ENCODE data around the gene HOATZ.

HOATZ gene

GRCh38 chr11:111569476-111569875 lies 54.9 kb downstream of the HOATZ start:
- Histone ChIP-seq H3K9me3 (ENCODE audit: insufficient read depth, low read length) (no peaks in the 10 kb centered on the region), H3K27me3 (ENCODE audit: low read depth, low read length) (0 out of 2 replicates have a peak, but pooled peaks cover 6% of the 10 kb centered on the region), H3K27ac (ENCODE audit: low read length) (no peak overlapping the region), H3K4me3 (ENCODE audit: low read length) (no peak overlapping the region), H3K4me2 (ENCODE audit: low read length) (no peak overlapping the region), H4K20me1 (ENCODE audit: insufficient read depth, low read length) (no peaks in the 10 kb centered on the region), H3K4me1 (ENCODE audit: low read length) (peaks cover 19% of the 10 kb centered on the region), H3K79me2 (ENCODE audit: low read length) (no peaks in the 10 kb centered on the region), H3K9ac (ENCODE audit: low read length) (no peak overlapping the region), H3K36me3 (replicated peaks; ENCODE audit: low read depth, low read length) (no peaks in the 10 kb centered on the region), H2AFZ (ENCODE audit: low read depth, low read length) (no peak overlapping the region)
- TF ChIP-seq EZH2phosphoT487 (IDR thresholded peaks at IDR 0.05; ENCODE audit: low read depth), result no peak
- TF ChIP-seq CTCF (IDR thresholded peaks at IDR 0.05; ENCODE audit: low read depth, low read length), result no peak

GRCh38 chr11:111570796-111571195 lies 56.2 kb downstream of the HOATZ start:
- Histone ChIP-seq H3K4me1 (ENCODE audit: low read length) (peaks cover 20% of the 10 kb centered on the region), H3K79me2 (ENCODE audit: low read length) (no peaks in the 10 kb centered on the region), H3K9ac (ENCODE audit: low read length) (no peak overlapping the region), H3K4me3 (ENCODE audit: low read length) (no peak overlapping the region), H3K27ac (ENCODE audit: low read length) (no peak overlapping the region), H4K20me1 (ENCODE audit: insufficient read depth, low read length) (no peaks in the 10 kb centered on the region), H3K4me2 (ENCODE audit: low read length) (no peak overlapping the region), H3K9me3 (ENCODE audit: insufficient read depth, low read length) (no peaks in the 10 kb centered on the region), H2AFZ (ENCODE audit: low read depth, low read length) (no peak overlapping the region), H3K27me3 (ENCODE audit: low read depth, low read length) (0 out of 2 replicates have a peak, but pooled peaks cover 6% of the 10 kb centered on the region), H3K36me3 (replicated peaks; ENCODE audit: low read depth, low read length) (no peaks in the 10 kb centered on the region)
- no peak for TF ChIP-seq CTCF (IDR thresholded peaks at IDR 0.05; ENCODE audit: low read depth, low read length)
- no peak for TF ChIP-seq EZH2phosphoT487 (IDR thresholded peaks at IDR 0.05; ENCODE audit: low read depth)

GRCh38 chr11:111571829-111572501 lies 57.4 kb downstream of the HOATZ start:
- TF ChIP-seq EZH2phosphoT487 (IDR thresholded peaks at IDR 0.05; ENCODE audit: low read depth), result no peak
- TF ChIP-seq CTCF (IDR thresholded peaks at IDR 0.05; ENCODE audit: low read depth, low read length), result no peak
- Histone ChIP-seq H3K36me3 (replicated peaks; ENCODE audit: low read depth, low read length) (no peaks in the 10 kb centered on the region), H2AFZ (ENCODE audit: low read depth, low read length) (peak overlapping the region; percentile 41), H4K20me1 (ENCODE audit: insufficient read depth, low read length) (no peaks in the 10 kb centered on the region), H3K79me2 (ENCODE audit: low read length) (no peaks in the 10 kb centered on the region), H3K27me3 (ENCODE audit: low read depth, low read length) (0 out of 2 replicates have a peak, but pooled peaks cover 6% of the 10 kb centered on the region), H3K9me3 (ENCODE audit: insufficient read depth, low read length) (no peaks in the 10 kb centered on the region), H3K4me2 (ENCODE audit: low read length) (peak overlapping the region; percentile 49), H3K4me1 (ENCODE audit: low read length) (peaks cover 20% of the 10 kb centered on the region), H3K27ac (ENCODE audit: low read length) (no peak overlapping the region), H3K9ac (ENCODE audit: low read length) (no peak overlapping the region), H3K4me3 (ENCODE audit: low read length) (peak overlapping the region; percentile 45)

GRCh38 chr11:111572581-111572980 lies 58.0 kb downstream of the HOATZ start:
- H3K4me1 ChIP-seq (ENCODE audit: low read length), result peaks cover 20% of the 10 kb centered on the region
- TF ChIP-seq CTCF (IDR thresholded peaks at IDR 0.05; ENCODE audit: low read depth, low read length) (no peak), EZH2phosphoT487 (IDR thresholded peaks at IDR 0.05; ENCODE audit: low read depth) (no peak)

More at GRCh38 chr11:111572581-111572980, 58.0 kb downstream of the HOATZ start:
- no peaks in the 10 kb centered on the region for H3K79me2 ChIP-seq (ENCODE audit: low read length)
- no peak overlapping the region for H3K4me3 ChIP-seq (ENCODE audit: low read length)
- H3K4me2 ChIP-seq (ENCODE audit: low read length), result no peak overlapping the region
- H3K9ac ChIP-seq (ENCODE audit: low read length), result no peak overlapping the region
- H3K27me3 ChIP-seq (ENCODE audit: low read depth, low read length), result 0 out of 2 replicates have a peak, but pooled peaks cover 6% of the 10 kb centered on the region
- H2AFZ ChIP-seq (ENCODE audit: low read depth, low read length), result no peak overlapping the region
- H3K36me3 ChIP-seq (replicated peaks; ENCODE audit: low read depth, low read length), result no peaks in the 10 kb centered on the region
- no peaks in the 10 kb centered on the region for H3K9me3 ChIP-seq (ENCODE audit: insufficient read depth, low read length)
- H4K20me1 ChIP-seq (ENCODE audit: insufficient read depth, low read length), result no peaks in the 10 kb centered on the region
- H3K27ac ChIP-seq (ENCODE audit: low read length), result no peak overlapping the region
